ENCODE measurements around the gene ASCC3.
"Not testable (repeated sequence)": the region's sequence is repeated elsewhere in the genome, so short reads cannot be mapped to it uniquely, and the experiment has no call there.

The ASCC3 gene

DNA sequence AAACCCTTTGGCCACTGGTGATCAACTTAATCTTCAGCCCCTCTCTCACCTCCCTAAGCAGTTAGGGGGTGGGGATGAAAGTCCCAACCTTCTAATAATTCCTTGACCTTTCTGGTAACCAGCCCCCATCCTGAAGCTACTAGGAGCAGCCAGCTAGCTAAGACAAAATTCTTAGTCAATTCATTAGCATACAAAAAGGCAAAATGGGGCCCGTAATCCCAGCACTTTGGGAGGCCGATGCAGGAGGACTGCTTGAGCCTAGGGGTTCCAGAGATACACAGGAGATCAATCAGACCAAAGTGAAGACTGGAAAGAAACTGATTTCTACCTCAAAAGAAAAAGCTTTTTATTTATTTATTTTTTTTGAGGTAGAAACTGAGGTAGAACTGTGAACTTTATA is 1.8 kb downstream of the ASCC3 start:
- Histone ChIP-seq H2AFZ (ENCODE audit: low read depth, low read length) (no peak overlapping the region), H3K4me1 (ENCODE audit: insufficient read depth, low read length) (peaks cover 27% of the 10 kb centered on the region), H3K4me3 (ENCODE audit: low read length) (peak overlapping the region; percentile 96), H3K27me3 (ENCODE audit: insufficient read depth, low read length) (no peaks in the 10 kb centered on the region), H3K36me3 (ENCODE audit: insufficient read depth, low read length) (no peaks in the 10 kb centered on the region), H3K9me3 (ENCODE audit: low read length) (no peaks in the 10 kb centered on the region)

DNA sequence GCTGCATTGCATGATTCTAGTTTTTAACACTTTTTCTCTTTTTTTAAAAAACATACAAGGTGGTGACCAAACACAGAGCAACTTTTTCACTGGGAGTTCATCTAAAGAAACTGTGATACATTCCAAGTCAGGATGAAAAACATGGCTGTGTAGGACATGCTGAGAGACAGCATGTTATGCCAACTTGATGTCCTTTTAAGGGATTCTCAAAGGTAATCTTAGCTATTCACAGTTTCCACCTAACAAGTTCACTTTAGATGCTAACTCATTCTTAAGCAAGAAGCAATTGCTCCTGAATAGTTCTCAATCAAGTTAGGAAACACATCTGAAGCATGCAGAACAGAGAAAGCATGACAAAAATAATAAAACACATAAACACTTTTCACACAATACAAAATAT is 3.3 kb downstream of the ASCC3 start:
- no peaks in the 10 kb centered on the region for H3K27me3 ChIP-seq (ENCODE audit: insufficient read depth, low read length)
- H3K9me3 ChIP-seq (ENCODE audit: low read length) = no peaks in the 10 kb centered on the region
- H3K36me3 ChIP-seq (ENCODE audit: insufficient read depth, low read length) = no peaks in the 10 kb centered on the region
- no peak overlapping the region for H2AFZ ChIP-seq (ENCODE audit: low read depth, low read length)
- H3K4me3 ChIP-seq (ENCODE audit: low read length) = no peak overlapping the region
- H3K4me1 ChIP-seq (ENCODE audit: insufficient read depth, low read length) = peaks cover 27% of the 10 kb centered on the region

DNA sequence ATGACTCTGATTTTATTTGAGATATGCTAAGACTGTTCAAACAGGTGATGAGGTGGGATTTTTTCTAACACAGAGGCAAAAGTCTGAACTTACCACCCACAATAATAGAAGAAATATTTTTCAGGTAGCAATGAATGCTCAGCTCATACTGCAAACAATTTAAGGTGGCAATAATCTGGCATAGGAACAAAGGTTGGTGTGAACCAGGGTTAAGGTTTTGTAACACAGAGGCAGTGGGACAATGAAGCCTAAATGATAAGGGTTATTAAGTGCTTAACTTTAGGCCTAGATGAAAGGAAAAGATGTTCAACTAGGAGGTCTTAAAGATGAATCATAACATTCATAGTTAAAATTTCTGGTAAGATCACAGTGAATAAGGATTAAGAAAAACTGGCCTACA is 4.9 kb downstream of the ASCC3 start:
- Histone ChIP-seq H3K9me3 (ENCODE audit: low read length) (no peaks in the 10 kb centered on the region), H3K4me1 (ENCODE audit: insufficient read depth, low read length) (peaks cover 18% of the 10 kb centered on the region), H3K36me3 (ENCODE audit: insufficient read depth, low read length) (peaks cover 11% of the 10 kb centered on the region), H2AFZ (ENCODE audit: low read depth, low read length) (no peak overlapping the region), H3K4me3 (ENCODE audit: low read length) (no peak overlapping the region), H3K27me3 (ENCODE audit: insufficient read depth, low read length) (no peaks in the 10 kb centered on the region)

DNA sequence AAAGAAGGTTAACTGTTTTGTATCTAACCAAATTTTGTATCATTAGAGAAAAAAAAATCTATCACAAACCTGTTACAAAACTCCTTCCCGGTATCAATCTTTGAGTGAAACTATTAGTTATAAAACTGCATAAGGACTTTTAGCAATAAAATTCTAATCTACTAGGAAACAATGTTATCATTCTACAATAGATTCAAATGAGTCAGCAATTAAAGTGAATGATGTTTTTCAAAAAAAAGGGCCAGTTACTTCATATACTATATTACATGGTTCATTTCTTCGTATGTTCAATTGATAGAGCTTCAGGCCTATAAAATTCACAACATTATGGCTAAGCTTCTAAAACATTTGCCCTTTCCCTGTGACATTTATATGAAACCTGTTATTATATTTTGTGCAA is 15.6 kb downstream of the ASCC3 start:
- H3K9me3 ChIP-seq (ENCODE audit: low read length) = no peaks in the 10 kb centered on the region
- no peak overlapping the region for H3K4me3 ChIP-seq (ENCODE audit: low read length)
- no peaks in the 10 kb centered on the region for H3K27me3 ChIP-seq (ENCODE audit: insufficient read depth, low read length)
- no peaks in the 10 kb centered on the region for H3K4me1 ChIP-seq (ENCODE audit: insufficient read depth, low read length)
- H3K36me3 ChIP-seq (ENCODE audit: insufficient read depth, low read length) = peaks cover 62% of the 10 kb centered on the region
- H2AFZ ChIP-seq (ENCODE audit: low read depth, low read length) = no peak overlapping the region

DNA sequence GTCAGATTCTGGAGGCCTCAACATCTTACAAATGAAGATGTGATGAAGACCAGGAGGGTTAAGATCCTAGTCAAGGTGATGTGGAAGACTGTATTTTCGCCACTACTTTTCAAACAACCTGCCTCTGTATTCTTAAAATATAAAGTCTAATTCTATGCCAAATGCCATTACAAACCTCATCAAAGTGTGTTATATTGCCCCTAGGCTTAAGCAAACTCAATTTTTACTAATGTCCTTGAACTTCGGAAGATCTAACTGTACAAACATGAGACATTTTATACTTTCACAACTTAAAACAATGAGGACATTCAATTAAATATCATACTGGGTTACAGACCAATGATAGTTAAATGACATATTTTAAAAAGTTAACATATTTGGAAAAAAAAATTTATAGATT is 19.1 kb downstream of the ASCC3 start:
- H3K4me3 ChIP-seq (ENCODE audit: low read length) = no peak overlapping the region
- no peaks in the 10 kb centered on the region for H3K4me1 ChIP-seq (ENCODE audit: insufficient read depth, low read length)
- peaks cover 5% of the 10 kb centered on the region for H3K9me3 ChIP-seq (ENCODE audit: low read length)
- no peaks in the 10 kb centered on the region for H3K27me3 ChIP-seq (ENCODE audit: insufficient read depth, low read length)
- peaks cover 80% of the 10 kb centered on the region for H3K36me3 ChIP-seq (ENCODE audit: insufficient read depth, low read length)
- H2AFZ ChIP-seq (ENCODE audit: low read depth, low read length) = no peak overlapping the region

DNA sequence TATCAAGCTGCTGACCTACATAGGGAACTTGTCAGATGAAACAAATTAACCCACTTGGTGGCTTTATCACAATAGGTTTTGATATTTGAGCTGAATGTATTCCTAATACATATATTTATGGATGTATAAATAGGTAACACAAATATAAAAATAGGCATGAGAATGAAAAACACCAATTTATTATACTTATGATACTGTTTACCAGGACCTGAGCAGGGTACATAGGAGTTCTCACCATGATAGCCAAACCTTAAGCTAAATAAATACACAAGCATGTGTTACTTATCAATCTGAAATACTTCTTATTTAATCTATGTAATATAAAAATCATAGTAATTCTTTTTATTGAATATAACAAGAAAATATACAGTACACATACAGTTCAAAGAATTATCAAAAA is 25.0 kb downstream of the ASCC3 start:
- peaks cover 37% of the 10 kb centered on the region for H3K36me3 ChIP-seq (ENCODE audit: insufficient read depth, low read length)
- H2AFZ ChIP-seq (ENCODE audit: low read depth, low read length) = no peak overlapping the region
- no peaks in the 10 kb centered on the region for H3K4me1 ChIP-seq (ENCODE audit: insufficient read depth, low read length)
- H3K27me3 ChIP-seq (ENCODE audit: insufficient read depth, low read length) = no peaks in the 10 kb centered on the region
- H3K4me3 ChIP-seq (ENCODE audit: low read length) = no peak overlapping the region
- peaks cover 22% of the 10 kb centered on the region for H3K9me3 ChIP-seq (ENCODE audit: low read length)

DNA sequence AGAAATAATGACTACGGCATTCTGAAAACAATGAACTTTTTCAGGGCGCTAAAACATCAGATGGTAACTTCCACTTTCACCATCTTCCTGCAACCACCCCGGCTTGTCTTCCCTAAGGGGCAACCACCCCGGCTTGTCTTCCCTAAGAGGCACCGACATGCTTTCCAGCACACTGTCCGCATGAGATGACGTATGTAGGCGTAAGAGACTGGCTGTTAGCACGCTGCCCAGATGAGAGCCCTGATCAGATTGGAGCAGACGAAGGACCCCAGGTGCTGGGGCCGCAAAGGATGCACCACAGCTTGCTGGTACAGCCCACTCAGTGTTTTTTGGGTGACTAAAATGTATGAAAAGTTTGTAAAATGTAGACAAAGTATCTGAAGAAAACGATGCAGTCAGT is 29.3 kb downstream of the ASCC3 start:
- Histone ChIP-seq H3K36me3 (ENCODE audit: insufficient read depth, low read length) (peaks cover 10% of the 10 kb centered on the region), H3K4me1 (ENCODE audit: insufficient read depth, low read length) (no peaks in the 10 kb centered on the region), H2AFZ (ENCODE audit: low read depth, low read length) (no peak overlapping the region), H3K27me3 (ENCODE audit: insufficient read depth, low read length) (no peaks in the 10 kb centered on the region), H3K4me3 (ENCODE audit: low read length) (no peak overlapping the region), H3K9me3 (ENCODE audit: low read length) (peaks cover 15% of the 10 kb centered on the region)

DNA sequence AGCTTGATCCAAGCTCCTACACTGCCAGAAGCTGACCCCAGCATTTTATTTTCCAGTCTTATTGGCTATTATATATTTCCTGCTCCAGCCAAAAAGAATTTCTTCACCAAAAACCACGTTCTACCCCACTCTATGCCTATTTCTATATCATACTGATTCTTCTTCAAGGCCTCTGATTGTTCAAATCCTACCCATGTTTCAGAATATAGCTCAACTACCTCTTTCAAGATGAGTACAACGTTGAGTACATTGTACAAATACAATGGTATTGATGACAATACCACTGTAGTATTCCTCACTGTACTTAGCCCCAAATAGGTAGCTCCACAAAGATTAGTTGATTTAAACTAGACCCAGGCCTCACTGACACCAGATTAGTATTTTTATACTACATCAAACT is 31.0 kb downstream of the ASCC3 start:
- Histone ChIP-seq H3K36me3 (ENCODE audit: insufficient read depth, low read length) (peaks cover 6% of the 10 kb centered on the region), H2AFZ (ENCODE audit: low read depth, low read length) (no peak overlapping the region), H3K9me3 (ENCODE audit: low read length) (peaks cover 3% of the 10 kb centered on the region), H3K4me1 (ENCODE audit: insufficient read depth, low read length) (no peaks in the 10 kb centered on the region), H3K27me3 (ENCODE audit: insufficient read depth, low read length) (no peaks in the 10 kb centered on the region), H3K4me3 (ENCODE audit: low read length) (no peak overlapping the region)

DNA sequence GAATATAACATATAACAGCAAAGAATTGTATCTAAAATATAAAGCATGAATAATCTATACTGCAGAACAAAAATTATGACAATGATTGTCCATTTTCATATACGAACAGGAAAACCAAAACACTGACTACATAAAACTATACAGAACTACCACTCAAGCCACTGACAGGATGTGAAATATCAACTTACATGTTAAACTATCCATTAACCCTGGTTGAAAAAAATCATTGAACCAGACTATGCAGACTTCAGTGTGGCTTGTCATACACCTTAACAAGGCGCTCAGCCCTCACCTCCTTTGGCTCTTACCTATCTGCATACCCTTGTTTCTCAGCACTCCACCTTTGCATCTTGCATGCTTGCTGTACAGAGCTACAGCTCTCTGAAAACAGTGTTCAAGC is 34.9 kb downstream of the ASCC3 start:
- no peak overlapping the region for H3K4me3 ChIP-seq (ENCODE audit: low read length)
- no peaks in the 10 kb centered on the region for H3K27me3 ChIP-seq (ENCODE audit: insufficient read depth, low read length)
- no peaks in the 10 kb centered on the region for H3K4me1 ChIP-seq (ENCODE audit: insufficient read depth, low read length)
- no peaks in the 10 kb centered on the region for H3K9me3 ChIP-seq (ENCODE audit: low read length)
- H3K36me3 ChIP-seq (ENCODE audit: insufficient read depth, low read length) = peaks cover 6% of the 10 kb centered on the region
- no peak overlapping the region for H2AFZ ChIP-seq (ENCODE audit: low read depth, low read length)

DNA sequence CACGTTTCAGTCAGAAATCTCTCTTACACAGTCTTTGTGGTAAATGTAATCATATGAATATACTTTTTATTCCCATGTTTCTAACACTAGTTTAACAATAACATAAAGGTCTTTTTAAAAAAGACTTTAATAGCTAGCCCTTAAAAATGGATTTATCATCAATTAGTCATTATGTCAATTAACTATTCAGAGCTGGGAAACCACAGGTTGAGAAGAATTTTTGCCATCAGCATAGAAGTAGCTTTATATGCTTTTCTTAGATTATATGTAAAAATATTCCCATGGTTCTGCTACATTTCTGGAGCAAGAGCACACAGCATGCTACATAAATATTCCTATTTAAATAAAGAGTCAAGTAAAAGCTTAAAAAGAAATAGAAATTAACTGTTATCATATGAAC is 35.5 kb downstream of the ASCC3 start:
- H3K4me3 ChIP-seq (ENCODE audit: low read length) = no peak overlapping the region
- H3K36me3 ChIP-seq (ENCODE audit: insufficient read depth, low read length) = peaks cover 6% of the 10 kb centered on the region
- H2AFZ ChIP-seq (ENCODE audit: low read depth, low read length) = no peak overlapping the region
- H3K27me3 ChIP-seq (ENCODE audit: insufficient read depth, low read length) = no peaks in the 10 kb centered on the region
- no peaks in the 10 kb centered on the region for H3K4me1 ChIP-seq (ENCODE audit: insufficient read depth, low read length)
- no peaks in the 10 kb centered on the region for H3K9me3 ChIP-seq (ENCODE audit: low read length)

DNA sequence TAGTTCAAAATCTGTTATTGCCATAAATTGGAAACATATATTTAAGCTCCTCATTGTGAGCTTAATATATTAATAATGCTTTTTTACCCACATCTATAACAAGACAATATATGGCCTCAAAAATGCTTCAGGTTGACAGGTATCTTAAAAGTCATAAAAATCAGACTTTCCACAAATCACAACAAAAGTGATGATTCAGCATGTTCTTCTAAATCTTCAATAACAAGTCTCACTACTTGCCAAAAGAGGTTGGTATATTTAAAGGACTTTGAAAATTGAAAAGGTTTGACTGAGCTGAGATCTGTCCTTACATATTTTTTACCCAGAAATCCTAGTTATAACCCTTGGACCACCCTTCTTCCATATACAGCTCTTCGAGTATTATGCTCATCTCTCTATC is 41.7 kb downstream of the ASCC3 start:
- H3K9me3 ChIP-seq (ENCODE audit: low read length) = no peaks in the 10 kb centered on the region
- no peak overlapping the region for H3K4me3 ChIP-seq (ENCODE audit: low read length)
- H3K27me3 ChIP-seq (ENCODE audit: insufficient read depth, low read length) = no peaks in the 10 kb centered on the region
- H3K4me1 ChIP-seq (ENCODE audit: insufficient read depth, low read length) = no peaks in the 10 kb centered on the region
- H3K36me3 ChIP-seq (ENCODE audit: insufficient read depth, low read length) = no peaks in the 10 kb centered on the region
- H2AFZ ChIP-seq (ENCODE audit: low read depth, low read length) = no peak overlapping the region

DNA sequence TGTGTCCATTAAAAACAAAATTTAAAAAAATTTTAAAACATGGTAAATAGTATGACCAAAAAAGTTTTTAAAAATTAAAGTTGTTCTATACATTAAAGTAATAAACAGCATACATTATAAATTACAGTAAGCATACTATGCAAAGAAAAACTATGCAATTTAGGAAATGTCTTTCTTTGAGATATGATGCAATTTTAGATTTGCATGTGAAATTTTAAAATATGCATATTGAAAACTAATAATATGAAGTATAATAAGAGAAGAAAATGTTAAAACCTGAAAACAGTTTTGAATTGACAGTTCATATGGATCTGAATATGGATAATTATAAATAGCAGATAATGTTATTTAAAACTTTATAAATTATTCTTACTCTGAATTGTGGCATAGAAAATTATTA is 43.1 kb downstream of the ASCC3 start:
- H3K27me3 ChIP-seq (ENCODE audit: insufficient read depth, low read length) = no peaks in the 10 kb centered on the region
- H2AFZ ChIP-seq (ENCODE audit: low read depth, low read length) = no peak overlapping the region

DNA sequence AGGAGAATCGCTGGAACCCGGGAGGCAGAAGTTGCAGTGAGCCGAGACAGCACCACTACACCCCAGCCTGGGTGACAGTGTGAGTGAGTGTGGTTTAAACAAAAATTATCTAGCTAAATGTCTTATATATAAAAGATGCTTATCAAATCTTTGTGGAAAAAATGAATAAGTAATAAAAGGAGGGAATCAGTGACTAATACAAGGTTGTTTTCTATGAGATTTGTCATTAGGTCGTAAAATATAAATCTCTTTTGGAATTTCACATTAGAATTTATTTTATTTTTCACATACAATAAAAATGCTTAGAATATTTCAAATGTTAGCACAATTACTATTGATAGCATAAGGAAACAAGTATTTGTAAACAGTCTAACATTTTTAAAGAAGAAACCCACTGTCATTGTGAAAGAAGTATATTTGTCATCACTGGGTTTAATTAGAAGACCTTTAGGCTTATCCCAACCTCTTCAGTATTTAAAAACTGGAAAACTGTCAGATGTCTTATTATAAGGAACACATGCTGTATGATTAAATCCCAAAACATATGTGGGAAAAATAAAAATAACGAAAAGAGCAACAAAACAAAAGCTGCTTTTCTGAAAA is 47.1 kb downstream of the ASCC3 start:
- Histone ChIP-seq H2AFZ (ENCODE audit: low read depth, low read length) (no peak overlapping the region), H3K4me1 (ENCODE audit: insufficient read depth, low read length) (no peaks in the 10 kb centered on the region), H3K4me3 (ENCODE audit: low read length) (no peak overlapping the region), H3K36me3 (ENCODE audit: insufficient read depth, low read length) (peaks cover 2% of the 10 kb centered on the region), H3K9me3 (ENCODE audit: low read length) (no peaks in the 10 kb centered on the region), H3K27me3 (ENCODE audit: insufficient read depth, low read length) (no peaks in the 10 kb centered on the region)

More for the DNA sequence above, 43.1 kb downstream of the ASCC3 start:
- Histone ChIP-seq H3K4me3 (ENCODE audit: low read length) (no peak overlapping the region), H3K9me3 (ENCODE audit: low read length) (no peaks in the 10 kb centered on the region), H3K36me3 (ENCODE audit: insufficient read depth, low read length) (peaks cover 2% of the 10 kb centered on the region), H3K4me1 (ENCODE audit: insufficient read depth, low read length) (no peaks in the 10 kb centered on the region)

DNA sequence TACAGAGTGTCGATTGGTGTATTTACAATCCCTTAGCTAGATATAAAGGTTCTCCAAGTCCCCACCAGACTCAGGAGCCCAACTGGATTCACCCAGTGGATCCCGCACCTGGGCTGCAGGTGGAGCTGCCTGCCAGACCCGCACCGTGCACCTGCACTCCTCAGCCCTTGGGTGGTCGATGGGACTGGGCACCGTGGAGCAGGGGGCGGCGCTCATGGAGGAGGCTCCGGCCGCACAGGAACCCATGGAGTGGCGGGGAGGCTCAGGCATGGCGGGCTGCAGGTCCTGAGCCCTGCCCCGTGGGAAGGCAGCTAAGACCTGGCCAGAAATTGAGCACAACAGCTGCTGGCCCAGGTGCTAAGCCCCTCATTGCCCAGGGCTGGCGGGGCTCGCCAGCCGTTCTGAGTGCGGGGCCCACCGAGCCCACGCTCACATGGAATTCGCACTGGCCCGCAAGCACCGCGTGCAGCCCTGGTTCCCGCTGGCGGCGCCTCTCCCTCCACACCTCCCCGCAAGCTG is 52.0 kb downstream of the ASCC3 start:
- H2AFZ ChIP-seq (ENCODE audit: low read depth, low read length); H3K36me3 ChIP-seq (ENCODE audit: insufficient read depth, low read length); H3K9me3 ChIP-seq (ENCODE audit: low read length); H3K4me3 ChIP-seq (ENCODE audit: low read length); H3K4me1 ChIP-seq (ENCODE audit: insufficient read depth, low read length); H3K27me3 ChIP-seq (ENCODE audit: insufficient read depth, low read length): not testable (repeated sequence)
